T-cell (primary cell): ENCODE results near the gene IL1F10. TPM values are rescaled to one million over a fixed set of nuclear protein-coding genes. Genes with fewer than 3 reads are reported as not detected.

Experiments used
- ATAC-seq, 4 experiments: fragments of 200-7000 bp in 3 of 4; fragments of 150-1000 bp in 1 of 4; cut with Tn5 transposase; replicated peaks in 1 of 4; 1 replicate in 3 of 4; 2 replicates in 1 of 4; pipeline ENCODE4 v1.10.0; 2021; ENCODE audit warnings: moderate library complexity in 3 of 4, mild to moderate bottlenecking in 2 of 4, moderate number of reproducible peaks in 1 of 4
- CTCF ChIA-PET, 2 donors: fragments of 300-600 bp; sonication (Branson Sonifier 250); formaldehyde crosslinking; loops; one replicate each; lab custom pipeline; 2022; ENCODE audit warnings: antibody characterized with exemption in 2 of 2; lab: Charles Lee
- POLR2A ChIA-PET, 2 donors: fragments of 300-600 bp; sonication (Branson Sonifier 250); formaldehyde crosslinking; loops; one replicate each; lab custom pipeline; 2022; ENCODE audit warnings: antibody characterized with exemption in 2 of 2; lab: Charles Lee
- DNase-seq, 35 experiments: peaks; one replicate each; pipeline versions ENCODE4 v3.0.0 to v3.0.0-alpha.2; 2013 to 2023
- H3K27ac ChIP-seq: one replicate; pipeline ENCODE4 v1.5.1; 2013; ENCODE audit warnings: low read length
- H3K27me3 ChIP-seq, 2 experiments: replicated peaks in 1 of 2; 1 replicate in 1 of 2; 2 replicates in 1 of 2; pipeline versions ENCODE4 v1.6.1 to v1.7.0; 2013; ENCODE audit warnings: low read length in 1 of 2, mixed read lengths in 1 of 2; ENCODE audit not compliant: control insufficient read depth in 2 of 2, insufficient read depth in 2 of 2; ENCODE audit errors: extremely low read depth in 1 of 2
- H3K36me3 ChIP-seq, 2 donors: 1 replicate in 1 of 2; 2 replicates in 1 of 2; pipeline versions ENCODE4 v1.6.1 to v1.7.0; 2013; ENCODE audit warnings: low read length in 1 of 2; ENCODE audit not compliant: control insufficient read depth in 2 of 2, insufficient read depth in 1 of 2; ENCODE audit errors: extremely low read depth in 1 of 2
- H3K4me1 ChIP-seq, 2 experiments: 1 replicate in 1 of 2; 2 replicates in 1 of 2; pipeline versions ENCODE4 v1.6.1 to v1.7.0; 2013; ENCODE audit warnings: low read length in 2 of 2, mixed read lengths in 1 of 2; ENCODE audit not compliant: insufficient read depth in 2 of 2, control insufficient read depth in 1 of 2; ENCODE audit errors: extremely low read depth in 1 of 2
- H3K4me3 ChIP-seq, 2 donors: 1 replicate in 1 of 2; 2 replicates in 1 of 2; pipeline versions ENCODE4 v1.5.1 to v1.7.0; 2013; ENCODE audit warnings: mild to moderate bottlenecking in 2 of 2, low read length in 1 of 2, moderate library complexity in 1 of 2; ENCODE audit not compliant: control insufficient read depth in 1 of 2; ENCODE audit errors: extremely low read depth in 1 of 2
- H3K9me3 ChIP-seq: 2 replicates; pipeline ENCODE4 v1.7.0; 2013
- H3K27ac Mint-ChIP-seq, 2 donors: one replicate each; pipeline ENCODE4 v1.8.0; 2020 to 2021; ENCODE audit warnings: mild to moderate bottlenecking in 2 of 2, mixed read lengths in 2 of 2
- H3K27me3 Mint-ChIP-seq, 2 donors: one replicate each; pipeline ENCODE4 v1.8.0; 2021 to 2022; ENCODE audit warnings: mixed read lengths in 2 of 2
- H3K36me3 Mint-ChIP-seq: one replicate; pipeline ENCODE4 v1.8.0; 2021; ENCODE audit warnings: mixed read lengths
- H3K4me1 Mint-ChIP-seq, 3 donors: one replicate each; pipeline ENCODE4 v1.8.0; 2020 to 2022; ENCODE audit warnings: mixed read lengths in 3 of 3, mild to moderate bottlenecking in 1 of 3
- H3K4me3 Mint-ChIP-seq, 3 donors: one replicate each; pipeline ENCODE4 v1.8.0; 2020 to 2022; ENCODE audit warnings: mild to moderate bottlenecking in 3 of 3, mixed read lengths in 3 of 3, moderate library complexity in 3 of 3
- H3K9me3 Mint-ChIP-seq, 3 donors: one replicate each; pipeline ENCODE4 v1.8.0; 2020 to 2022; ENCODE audit warnings: mixed read lengths in 3 of 3
- WGBS: methylation state at CpG from one replicate; pipeline ENCODE4 v1.1.5; 2013; ENCODE audit warnings: missing lambda C conversion rate; ENCODE audit not compliant: insufficient coverage; 5-methylcytosine and 5-hydroxymethylcytosine counted together
- total RNA-seq, 35 experiments: library from RNA in 6 of 35; stranded (reverse) in 6 of 35; fragments of 120-200 nt in 1 of 35; gene quantifications; one replicate each; pipeline versions ENCODE4 v1.2.1 to v1.2.4 and lab custom pipeline; 2013 to 2026

Gene IL1F10
- total RNA-seq, 5 donors from 2014 or later (not counting 1 experiment from before 2014, with no cell fraction given) = not detected

DNA sequence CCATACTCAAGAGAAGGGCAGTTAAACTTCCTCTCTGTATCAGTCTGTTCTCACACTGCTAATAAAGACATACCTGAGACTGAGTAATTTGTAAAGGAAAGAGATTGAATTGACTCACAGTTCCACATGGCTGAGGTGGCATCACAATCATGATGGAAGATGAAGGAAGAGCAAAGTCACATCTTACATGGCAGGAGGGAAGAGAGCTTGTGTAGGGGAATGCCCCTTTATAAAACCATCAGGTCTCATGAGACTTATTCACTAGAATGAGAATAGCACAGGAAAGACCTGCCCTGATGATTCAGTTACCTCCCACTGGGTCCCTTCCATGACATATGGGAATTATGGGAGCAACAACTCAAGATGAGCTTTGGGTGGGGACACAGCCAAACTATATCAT, 13.7 kb upstream of the IL1F10 start:
- H3K4me1 Mint-ChIP-seq = no peaks in the 10 kb centered on the region

DNA sequence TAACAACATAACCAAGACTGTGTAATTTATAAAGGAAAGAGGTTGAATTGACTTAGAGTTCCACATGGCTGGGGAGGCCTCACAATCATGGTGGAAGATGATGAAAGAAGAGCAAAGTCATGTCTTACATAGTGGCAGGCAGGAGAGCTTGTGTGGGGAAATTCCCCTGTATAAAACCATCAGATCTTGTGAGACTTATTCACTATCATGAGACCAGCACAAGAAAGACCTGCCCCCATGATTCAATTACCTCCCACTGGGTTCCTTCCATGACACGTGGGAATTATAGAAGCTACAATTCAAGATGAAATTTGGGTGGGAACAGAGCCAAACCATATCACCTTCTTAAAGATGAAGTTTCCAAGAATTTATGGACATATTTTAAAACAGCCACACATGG, 11.2 kb upstream of the IL1F10 start:
- no CpG with 5 or more reads among the region's 1 CpG for WGBS
- CTCF ChIA-PET = no interaction called here
- ATAC-seq = no peak

More for the DNA sequence above, 13.7 kb upstream of the IL1F10 start:
- Histone ChIP-seq H3K27me3 (peaks cover 0 to 15% of the 10 kb centered on the region in 2 experiments), H3K36me3 (no peaks in the 10 kb centered on the region), H3K9me3 (no peaks in the 10 kb centered on the region), H3K4me3 (no peak overlapping the region), H3K27ac (no peak overlapping the region), H3K4me1 (no peaks in the 10 kb centered on the region)
- H3K27me3 Mint-ChIP-seq = peaks cover 0 to 5% of the 10 kb centered on the region in 2 donors
- peaks cover 3% of the 10 kb centered on the region for H3K36me3 Mint-ChIP-seq
- H3K9me3 Mint-ChIP-seq = peaks cover 9 to 27% (median 14%) of the 10 kb centered on the region in 3 donors
- H3K4me3 Mint-ChIP-seq = no peak overlapping the region
- ATAC-seq (no peak), DNase-seq (no peak)
- no peak overlapping the region for H3K27ac Mint-ChIP-seq
- ChIA-PET CTCF (no interaction called here), POLR2A (no interaction called here)

DNA sequence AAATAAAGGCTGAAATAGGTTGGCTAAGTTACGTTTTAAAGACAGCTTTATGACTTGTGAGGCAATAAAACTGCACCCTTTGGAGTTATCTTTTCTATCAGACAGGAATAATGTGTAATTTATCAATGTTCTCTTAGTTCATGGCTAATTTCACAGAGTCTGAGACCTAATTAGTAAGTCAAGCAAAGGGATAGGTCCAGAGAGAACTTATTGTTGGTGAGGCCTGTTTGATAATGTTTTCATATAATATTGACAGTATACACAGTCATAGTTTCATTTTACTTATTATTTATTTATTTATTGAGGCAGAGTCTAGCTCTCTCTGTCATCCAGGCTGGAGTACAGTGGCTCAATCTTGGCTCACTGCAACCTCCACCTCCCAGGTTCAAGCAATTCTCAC, 10.7 kb upstream of the IL1F10 start:
- WGBS = no CpG with 5 or more reads among the region's 1 CpG
- no peak for ATAC-seq
- no peak overlapping the region for H3K27ac ChIP-seq
- DNase-seq = no peak
- H3K4me1 ChIP-seq = no peaks in the 10 kb centered on the region
- ChIA-PET CTCF (no interaction called here), POLR2A (interaction anchor here in 1 of 2 donors (0.6 kb wide), 1 partner anchor 73 kb away, joined by 3 read pairs; no protein-coding TSS in a partner anchor)
- no peaks in the 10 kb centered on the region for H3K36me3 ChIP-seq
- Mint-ChIP-seq H3K4me3 (no peak overlapping the region), H3K9me3 (peaks cover 9 to 27% (median 14%) of the 10 kb centered on the region in 3 donors), H3K4me1 (no peaks in the 10 kb centered on the region), H3K27ac (no peak overlapping the region), H3K27me3 (peaks cover 0 to 6% of the 10 kb centered on the region in 2 donors), H3K36me3 (peaks cover 3% of the 10 kb centered on the region)
- H3K27me3 ChIP-seq = peaks cover 0 to 20% of the 10 kb centered on the region in 2 experiments
- no peak overlapping the region for H3K4me3 ChIP-seq
- no peaks in the 10 kb centered on the region for H3K9me3 ChIP-seq

More for the DNA sequence above, 11.2 kb upstream of the IL1F10 start:
- POLR2A ChIA-PET = no interaction called here
- Histone ChIP-seq H3K4me1 (no peaks in the 10 kb centered on the region), H3K27ac (no peak overlapping the region), H3K4me3 (no peak overlapping the region), H3K27me3 (peaks cover 0 to 18% of the 10 kb centered on the region in 2 experiments), H3K9me3 (no peaks in the 10 kb centered on the region), H3K36me3 (no peaks in the 10 kb centered on the region)
- no peak for DNase-seq
- Mint-ChIP-seq H3K4me3 (no peak overlapping the region), H3K4me1 (no peaks in the 10 kb centered on the region), H3K27me3 (peaks cover 0 to 5% of the 10 kb centered on the region in 2 donors), H3K36me3 (peaks cover 3% of the 10 kb centered on the region), H3K9me3 (peaks cover 9 to 27% (median 14%) of the 10 kb centered on the region in 3 donors), H3K27ac (no peak overlapping the region)

DNA sequence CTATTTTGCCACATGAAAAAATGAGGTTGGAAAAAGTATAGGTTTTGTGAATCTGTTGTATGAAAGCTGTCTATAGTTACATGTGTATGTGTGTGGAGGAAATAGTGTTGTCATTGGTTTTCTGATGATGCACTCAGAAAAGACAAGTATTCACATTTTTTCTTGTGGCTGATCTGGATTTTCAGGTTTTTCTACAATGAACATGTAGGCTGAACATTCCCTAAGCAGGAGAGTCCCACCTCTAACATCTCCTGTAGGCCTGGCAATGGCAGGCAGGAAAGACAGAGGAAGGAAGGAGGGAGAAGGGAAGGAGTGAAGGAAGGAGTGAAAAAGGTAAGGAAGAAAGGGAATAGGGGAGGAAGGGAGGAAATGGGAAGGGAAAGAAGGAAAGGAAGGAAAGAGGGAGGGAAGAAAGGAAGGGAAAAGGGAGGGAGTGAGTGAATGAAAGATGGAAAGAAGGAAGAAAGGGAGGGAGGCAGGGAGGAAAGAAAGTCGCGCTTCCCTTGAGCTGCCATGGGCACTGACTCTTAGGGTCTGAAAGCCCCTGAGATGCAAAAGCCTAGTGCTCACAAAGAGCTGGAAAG, 9.3 kb upstream of the IL1F10 start:
- peaks cover 0 to 23% of the 10 kb centered on the region in 2 experiments for H3K27me3 ChIP-seq
- peaks cover 9 to 27% (median 14%) of the 10 kb centered on the region in 3 donors for H3K9me3 Mint-ChIP-seq
- no peak overlapping the region for H3K4me3 Mint-ChIP-seq
- 50% methylated on average over 2 of the region's 2 CpGs for whole genome bisulfite sequencing
- H3K9me3 ChIP-seq = no peaks in the 10 kb centered on the region
- no peaks in the 10 kb centered on the region for H3K4me1 Mint-ChIP-seq
- POLR2A ChIA-PET = interaction anchor here in 1 of 2 donors (0.7 kb wide), 1 partner anchor 18 kb away, joined by 3 read pairs; no protein-coding TSS in a partner anchor
- DNase-seq (no peak), ATAC-seq (no peak)
- H3K27ac Mint-ChIP-seq = no peak overlapping the region
- H3K27me3 Mint-ChIP-seq = peaks cover 0 to 6% of the 10 kb centered on the region in 2 donors
- no peaks in the 10 kb centered on the region for H3K36me3 ChIP-seq
- CTCF ChIA-PET = no interaction called here
- no peak overlapping the region for H3K27ac ChIP-seq
- H3K4me3 ChIP-seq = no peak overlapping the region
- H3K4me1 ChIP-seq = no peaks in the 10 kb centered on the region
- H3K36me3 Mint-ChIP-seq = peaks cover 3% of the 10 kb centered on the region

DNA sequence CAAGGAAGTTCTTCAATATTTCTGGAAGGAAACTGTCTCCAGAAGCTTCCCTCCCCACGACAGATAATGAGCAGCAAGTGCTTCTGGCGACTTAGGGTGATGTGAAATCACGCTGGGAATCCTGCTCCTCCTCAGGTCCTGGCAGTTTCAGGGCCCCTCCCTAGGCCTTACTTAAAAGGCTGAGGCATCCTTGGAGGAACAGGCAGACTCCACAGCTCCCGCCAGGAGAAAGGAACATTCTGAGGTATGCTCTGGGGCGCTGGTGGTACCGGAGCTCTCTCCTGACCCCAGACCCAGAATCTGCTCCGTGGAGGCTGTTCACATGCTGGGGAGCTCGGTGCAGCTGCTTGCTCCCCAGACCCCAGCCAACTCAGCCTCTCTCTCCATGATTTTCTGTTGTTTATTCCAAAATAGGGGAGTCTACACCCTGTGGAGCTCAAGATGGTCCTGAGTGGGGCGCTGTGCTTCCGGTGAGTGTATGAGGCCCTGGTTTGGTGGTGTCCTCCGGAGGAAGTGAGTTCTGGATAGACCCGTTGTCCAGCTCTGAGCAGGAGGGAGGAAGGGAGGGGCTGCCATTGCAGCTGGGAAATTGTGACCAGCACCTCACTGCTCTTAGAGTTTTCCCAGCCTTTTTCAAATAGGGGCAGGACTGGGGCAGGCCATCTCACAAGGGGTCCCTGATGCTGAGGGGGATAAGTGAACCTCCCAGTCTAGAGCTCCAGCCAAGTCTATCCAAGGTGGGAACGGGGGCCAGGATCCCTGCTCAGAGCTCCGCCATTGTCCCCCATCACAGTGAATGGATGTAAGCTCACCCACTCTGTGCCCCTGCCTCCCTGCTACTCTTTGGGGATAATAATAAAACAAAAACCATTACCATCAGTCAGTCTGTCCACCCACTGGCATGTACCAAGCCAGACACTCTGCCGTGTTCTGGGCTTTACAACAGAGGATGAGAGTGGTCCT, 8.5 kb upstream of the IL1F10 start, which contains the start of gene IL36RN:
IL36RN (plus strand) TSS at position 201 of the 963 bp plus-strand sequence; CDS start at position 442, 241 bp downstream.
- no peak within 1 kb of the TSS for H3K4me3 ChIP-seq

DNA sequence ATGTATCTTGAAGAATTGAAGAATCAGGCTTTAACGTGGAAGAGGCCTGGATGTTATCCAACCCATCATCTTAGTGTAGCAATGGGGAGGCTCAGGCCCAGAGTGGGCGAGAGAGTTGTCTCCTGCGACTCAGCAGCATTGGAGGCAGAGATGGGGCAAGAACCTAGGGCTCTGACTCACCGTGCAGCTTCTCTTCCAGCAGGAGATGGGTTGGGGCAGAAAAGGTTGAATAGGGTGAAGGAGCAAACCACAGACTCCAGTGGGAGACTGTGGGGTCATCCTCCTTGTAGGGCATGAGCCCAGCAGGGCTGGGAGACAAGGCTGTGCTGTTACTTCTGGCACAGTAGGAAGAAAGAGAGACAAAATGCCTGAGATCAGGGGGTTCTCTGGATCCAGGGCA, 7.4 kb upstream of the IL1F10 start:
- ChIA-PET CTCF (no interaction called here), POLR2A (no interaction called here)
- ATAC-seq (no peak), DNase-seq (no peak)
- no peaks in the 10 kb centered on the region for H3K9me3 ChIP-seq
- H3K4me3 Mint-ChIP-seq = no peak overlapping the region
- H3K27me3 ChIP-seq = peaks cover 0 to 26% of the 10 kb centered on the region in 2 experiments
- 78% methylated on average over 3 of the region's 4 CpGs for WGBS
- H3K36me3 Mint-ChIP-seq = no peaks in the 10 kb centered on the region
- H3K27ac ChIP-seq = no peak overlapping the region
- no peaks in the 10 kb centered on the region for H3K4me1 ChIP-seq
- H3K9me3 Mint-ChIP-seq = peaks cover 0 to 11% (median 6%) of the 10 kb centered on the region in 3 donors
- H3K36me3 ChIP-seq = no peaks in the 10 kb centered on the region
- no peak overlapping the region for H3K27ac Mint-ChIP-seq
- H3K4me1 Mint-ChIP-seq = no peaks in the 10 kb centered on the region
- H3K27me3 Mint-ChIP-seq = peaks cover 0 to 6% of the 10 kb centered on the region in 2 donors
- H3K4me3 ChIP-seq = no peak overlapping the region

More for the DNA sequence above, 8.5 kb upstream of the IL1F10 start, which contains the start of gene IL36RN:
- H3K4me1 ChIP-seq = no peaks in the 10 kb centered on the region
- no peaks in the 10 kb centered on the region for H3K4me1 Mint-ChIP-seq
- ATAC-seq (no peak), DNase-seq (no peak)
- peaks cover 0 to 23% of the 10 kb centered on the region in 2 experiments for H3K27me3 ChIP-seq
- peaks cover 0 to 6% of the 10 kb centered on the region in 2 donors for H3K27me3 Mint-ChIP-seq
- WGBS = 81% methylated on average over 11 of the region's 15 CpGs
- H3K27ac Mint-ChIP-seq = no peak within 1 kb of the TSS
- ChIA-PET CTCF (no interaction called here), POLR2A (no interaction called here)
- H3K27ac ChIP-seq = no peak within 1 kb of the TSS
- no peaks in the 10 kb centered on the region for H3K36me3 Mint-ChIP-seq
- no peak within 1 kb of the TSS for H3K4me3 Mint-ChIP-seq
- no peaks in the 10 kb centered on the region for H3K9me3 ChIP-seq
- peaks cover 3 to 21% (median 11%) of the 10 kb centered on the region in 3 donors for H3K9me3 Mint-ChIP-seq
- H3K36me3 ChIP-seq = no peaks in the 10 kb centered on the region
